ENCODE data around the gene GPD1. TPM values are rescaled to one million over a fixed set of nuclear protein-coding genes. Genes with fewer than 3 reads are reported as not detected.

GPD1 gene
- total RNA-seq, 4 donors from 2014 or later, result 188 to 829 (median 253) TPM

DNA sequence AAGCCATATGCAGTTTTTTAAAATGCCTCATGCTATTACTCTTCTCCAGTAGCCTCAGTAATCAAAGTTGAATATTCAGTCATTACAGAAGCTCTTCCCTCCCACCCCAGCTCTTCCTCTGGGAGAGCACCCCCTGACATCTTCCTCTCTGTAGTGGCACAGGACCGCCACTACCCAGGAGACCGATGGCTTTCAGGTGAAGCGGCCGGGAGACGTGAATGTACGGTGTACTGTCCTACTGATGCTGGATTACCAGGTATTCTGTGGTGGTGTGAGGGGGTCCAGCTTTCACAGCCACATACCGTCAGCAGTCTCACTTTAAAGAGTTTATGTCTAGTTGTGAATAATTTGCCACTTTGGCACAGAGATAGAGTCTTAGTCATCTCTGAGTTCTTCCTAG is 14.1 kb upstream of the GPD1 start:
- Histone ChIP-seq H3K27me3 (no peaks in the 10 kb centered on the region), H3K4me3 (no peak overlapping the region), H3K4me1 (peaks cover 0 to 33% (median 3%) of the 10 kb centered on the region in 4 donors), H3K9me3 (no peaks in the 10 kb centered on the region), H3K36me3 (peaks cover 5 to 83% (median 40%) of the 10 kb centered on the region in 3 donors), H3K27ac (no peak overlapping the region)
- no peak for TF ChIP-seq POLR2A (IDR thresholded peaks at IDR 0.05)
- TF ChIP-seq, protein P1, sequence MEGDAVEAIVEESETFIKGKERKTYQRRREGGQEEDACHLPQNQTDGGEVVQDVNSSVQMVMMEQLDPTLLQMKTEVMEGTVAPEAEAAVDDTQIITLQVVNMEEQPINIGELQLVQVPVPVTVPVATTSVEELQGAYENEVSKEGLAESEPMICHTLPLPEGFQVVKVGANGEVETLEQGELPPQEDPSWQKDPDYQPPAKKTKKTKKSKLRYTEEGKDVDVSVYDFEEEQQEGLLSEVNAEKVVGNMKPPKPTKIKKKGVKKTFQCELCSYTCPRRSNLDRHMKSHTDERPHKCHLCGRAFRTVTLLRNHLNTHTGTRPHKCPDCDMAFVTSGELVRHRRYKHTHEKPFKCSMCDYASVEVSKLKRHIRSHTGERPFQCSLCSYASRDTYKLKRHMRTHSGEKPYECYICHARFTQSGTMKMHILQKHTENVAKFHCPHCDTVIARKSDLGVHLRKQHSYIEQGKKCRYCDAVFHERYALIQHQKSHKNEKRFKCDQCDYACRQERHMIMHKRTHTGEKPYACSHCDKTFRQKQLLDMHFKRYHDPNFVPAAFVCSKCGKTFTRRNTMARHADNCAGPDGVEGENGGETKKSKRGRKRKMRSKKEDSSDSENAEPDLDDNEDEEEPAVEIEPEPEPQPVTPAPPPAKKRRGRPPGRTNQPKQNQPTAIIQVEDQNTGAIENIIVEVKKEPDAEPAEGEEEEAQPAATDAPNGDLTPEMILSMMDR (IDR thresholded peaks at IDR 0.05), result no peak
- TF ChIP-seq EP300 (IDR thresholded peaks at IDR 0.05), result no peak
- WGBS, 2 donors, result 94 to 95% methylated on average over 7 of the region's 7 CpGs
- DNase-seq (ENCODE audit: low spot score in 2 of 2), result no peak

DNA sequence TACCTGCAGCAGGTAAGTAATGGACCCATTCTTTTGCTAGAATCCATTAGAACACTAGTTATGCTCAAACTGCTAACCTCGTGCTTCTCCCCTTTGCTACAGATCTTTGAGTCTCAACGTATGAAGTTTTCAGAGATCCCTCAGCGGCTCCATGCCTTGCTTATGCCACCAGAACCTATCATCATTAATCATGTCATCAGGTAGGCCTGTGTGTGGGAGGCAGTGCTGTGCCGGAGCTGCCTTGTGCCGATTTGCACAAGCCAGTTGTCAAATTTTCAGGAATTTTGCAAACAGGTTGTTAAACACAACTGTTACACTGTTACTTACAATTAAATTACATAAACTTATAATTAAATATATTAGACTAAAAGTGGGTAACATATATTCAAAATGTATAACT is 13.4 kb upstream of the GPD1 start:
- no peak for DNase-seq (ENCODE audit: low spot score in 2 of 2)
- Histone ChIP-seq H3K4me3 (no peak overlapping the region), H3K9me3 (no peaks in the 10 kb centered on the region), H3K4me1 (peaks cover 0 to 33% (median 3%) of the 10 kb centered on the region in 4 donors), H3K27me3 (no peaks in the 10 kb centered on the region), H3K36me3 (peaks cover 5 to 90% (median 40%) of the 10 kb centered on the region in 3 donors), H3K27ac (no peak overlapping the region)
- WGBS, 2 donors, result 79 to 94% methylated on average over 5 of the region's 5 CpGs
- TF ChIP-seq EP300 (IDR thresholded peaks at IDR 0.05) (no peak), POLR2A (IDR thresholded peaks at IDR 0.05) (no peak)
- TF ChIP-seq, protein P1 (IDR thresholded peaks at IDR 0.05), result no peak

DNA sequence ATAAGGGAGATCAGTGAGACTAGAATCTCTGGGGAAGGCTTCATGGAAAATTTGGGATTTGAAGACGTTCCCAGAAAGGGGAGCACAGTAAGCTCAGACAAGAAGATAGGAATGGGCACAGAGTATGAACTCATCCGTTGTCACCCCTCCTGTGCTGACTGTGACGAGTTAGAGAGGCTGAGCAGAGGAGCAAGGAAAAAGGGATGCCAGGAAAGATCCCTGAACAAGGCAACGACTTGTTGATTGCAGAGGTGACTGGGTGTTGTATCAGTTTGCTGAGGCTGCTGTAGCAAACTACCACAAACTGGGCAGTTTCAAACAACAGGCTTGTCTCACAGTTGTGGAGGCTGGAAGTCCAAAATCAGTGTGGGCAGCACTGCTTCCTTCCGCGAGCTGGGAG is 5.9 kb upstream of the GPD1 start:
- WGBS, 2 donors, result 87 to 90% methylated on average over 6 of the region's 6 CpGs
- Histone ChIP-seq H3K27ac (no peak overlapping the region), H3K27me3 (no peaks in the 10 kb centered on the region), H3K9me3 (no peaks in the 10 kb centered on the region), H3K36me3 (peaks cover 5 to 85% (median 29%) of the 10 kb centered on the region in 3 donors), H3K4me1 (peaks cover 0 to 11% (median under 1%) of the 10 kb centered on the region in 4 donors), H3K4me3 (no peak overlapping the region)
- TF ChIP-seq, protein P1 (IDR thresholded peaks at IDR 0.05), result no peak
- no peak for TF ChIP-seq POLR2A (IDR thresholded peaks at IDR 0.05)
- no peak for TF ChIP-seq EP300 (IDR thresholded peaks at IDR 0.05)
- DNase-seq (ENCODE audit: low spot score in 2 of 2), result no peak

DNA sequence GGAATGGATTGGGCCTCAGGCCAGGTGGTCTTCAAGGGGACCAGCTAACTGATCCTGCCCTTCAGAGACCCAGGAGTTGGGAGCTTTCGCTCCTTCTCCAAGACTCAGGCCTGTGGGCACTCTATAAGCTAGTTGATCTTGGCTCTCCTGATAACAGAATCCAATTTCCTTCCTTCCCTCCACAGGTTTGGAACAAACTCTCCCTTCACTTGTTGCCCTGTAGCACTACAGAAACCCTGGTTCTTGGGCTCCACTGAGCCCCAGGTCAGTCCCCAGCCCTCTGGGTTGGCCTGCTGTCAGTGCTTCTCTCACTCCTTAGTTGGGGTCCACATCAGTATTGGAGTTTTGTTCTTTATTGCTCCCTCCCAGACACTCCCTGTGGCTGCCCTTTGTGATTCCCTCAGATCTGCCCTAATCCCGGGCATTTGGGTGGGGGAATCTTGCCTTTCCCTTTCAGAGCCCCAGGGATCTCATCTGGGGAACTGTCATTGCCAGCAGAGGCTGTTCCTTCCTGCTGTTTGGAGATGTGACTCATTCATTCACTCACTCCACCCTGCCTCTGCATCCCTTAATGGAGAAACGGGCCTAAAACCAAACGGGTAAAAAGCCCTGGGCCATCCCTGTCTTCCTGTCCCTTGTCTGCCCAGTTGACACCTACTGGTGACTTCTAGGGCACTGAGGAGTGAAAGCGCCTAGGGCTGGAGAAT is 4.4 kb upstream of the GPD1 start:
- Histone ChIP-seq H3K9me3 (no peaks in the 10 kb centered on the region), H3K27ac (peak overlapping the region in 1 of 4 donors; percentile 39), H3K27me3 (no peaks in the 10 kb centered on the region), H3K4me1 (peaks cover 0 to 26% (median 15%) of the 10 kb centered on the region in 4 donors), H3K36me3 (peaks cover 5 to 70% (median 18%) of the 10 kb centered on the region in 3 donors), H3K4me3 (no peak overlapping the region)
- no peak for TF ChIP-seq POLR2A (IDR thresholded peaks at IDR 0.05)
- TF ChIP-seq EP300 (IDR thresholded peaks at IDR 0.05), result no peak
- TF ChIP-seq, protein P1 (IDR thresholded peaks at IDR 0.05), result no peak
- DNase-seq (ENCODE audit: low spot score in 2 of 2), result no peak
- WGBS, 2 donors, result 67 to 69% methylated on average over 5 of the region's 5 CpGs

DNA sequence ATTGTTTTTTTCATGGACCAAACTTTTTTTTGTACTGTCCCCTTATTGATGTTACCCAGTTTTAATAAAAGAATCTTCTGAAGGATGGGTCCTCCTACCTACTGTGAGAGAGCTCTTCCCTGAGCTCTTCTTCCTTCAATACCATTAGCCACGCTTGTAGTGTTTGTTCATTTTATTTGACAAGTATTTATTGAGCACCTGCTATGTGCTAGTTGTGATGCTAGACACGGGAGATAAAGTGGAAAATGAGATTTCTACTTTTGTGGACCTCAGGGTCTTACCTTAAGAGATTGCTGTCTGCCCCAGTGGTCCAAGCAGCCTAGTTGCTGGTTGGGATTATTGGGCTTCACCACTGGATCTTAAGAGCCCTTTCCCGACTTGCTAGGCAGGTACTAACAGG is 3.2 kb upstream of the GPD1 start:
- no peaks in the 10 kb centered on the region for H3K9me3 ChIP-seq
- H3K27ac ChIP-seq, result no peak overlapping the region
- WGBS, 2 donors, result 81 to 86% methylated on average over 3 of the region's 3 CpGs
- TF ChIP-seq, protein P1 (IDR thresholded peaks at IDR 0.05), result no peak
- TF ChIP-seq EP300 (IDR thresholded peaks at IDR 0.05) (no peak), POLR2A (IDR thresholded peaks at IDR 0.05) (no peak)
- H3K4me1 ChIP-seq, result peaks cover 0 to 37% (median 16%) of the 10 kb centered on the region in 4 donors
- H3K36me3 ChIP-seq, result peaks cover 5 to 59% (median 15%) of the 10 kb centered on the region in 3 donors
- H3K27me3 ChIP-seq, result no peaks in the 10 kb centered on the region
- no peak overlapping the region for H3K4me3 ChIP-seq
- no peak for DNase-seq (ENCODE audit: low spot score in 2 of 2)

Measured in tibial nerve (tissue), 4 donors.